PC-3 (cell line): ENCODE measurements around the gene OTOS. TPM values are rescaled to one million over a fixed set of nuclear protein-coding genes. Genes with fewer than 3 reads are reported as not detected.

Experiments used
- ATAC-seq: fragments of 200-7000 bp; cut with Tn5 transposase; 2 replicates; pipeline ENCODE4 v1.9.1; 2020; ENCODE audit warnings: mild to moderate bottlenecking, moderate library complexity
- BruUV-seq: library from RNA; stranded (reverse); fragments of 400-500 nt; replicated peaks from 2 replicates; lab custom pipeline; 2021; lab: Mats Ljungman, UMichigan
- CTCF ChIA-PET: fragments of 300-600 bp; sonication (Branson Sonifier 250); formaldehyde crosslinking; loops from one replicate; lab custom pipeline; 2022; ENCODE audit warnings: antibody characterized with exemption; lab: Charles Lee
- POLR2A ChIA-PET: fragments of 300-600 bp; sonication (Branson Sonifier 250); formaldehyde crosslinking; loops from one replicate; lab custom pipeline; 2022; ENCODE audit warnings: antibody characterized with exemption; ENCODE audit not compliant: unreplicated experiment; lab: Charles Lee
- DNase-seq: peaks from one replicate; pipeline ENCODE4 v3.0.0-alpha.2; 2015
- H2AFZ ChIP-seq: fragments of 300-600 bp; sonication (generic); 2 replicates; pipeline ENCODE4 v1.6.0; 2016; ENCODE audit warnings: antibody characterized with exemption, low read length
- H3F3A ChIP-seq: fragments of 300-600 bp; sonication (generic); one replicate; pipeline ENCODE4 v1.6.0; 2017; ENCODE audit warnings: antibody characterized with exemption, low read length, control low read depth, mild to moderate bottlenecking; ENCODE audit not compliant: unreplicated experiment
- H3K27ac ChIP-seq: fragments of 300-600 bp; sonication (generic); 2 replicates; pipeline ENCODE4 v1.5.1; 2016; ENCODE audit warnings: mild to moderate bottlenecking, low read length
- H3K27me3 ChIP-seq: fragments of 300-600 bp; sonication (generic); 2 replicates; pipeline ENCODE4 v1.6.1; 2016; ENCODE audit warnings: low read length, mixed read lengths
- H3K36me3 ChIP-seq: fragments of 300-600 bp; sonication (generic); 2 replicates; pipeline ENCODE4 v1.6.1; 2016; ENCODE audit warnings: low read depth, mixed run types, low read length, mixed read lengths
- H3K4me1 ChIP-seq: fragments of 300-600 bp; sonication (generic); 2 replicates; pipeline ENCODE4 v1.5.1; 2016; ENCODE audit warnings: low read length; ENCODE audit not compliant: insufficient read depth
- H3K4me2 ChIP-seq: fragments of 300-600 bp; sonication (generic); 2 replicates; pipeline ENCODE4 v1.6.0; 2016; ENCODE audit warnings: low read length
- H3K4me3 ChIP-seq: fragments of 300-600 bp; sonication (generic); 2 replicates; pipeline ENCODE4 v1.5.1; 2016; ENCODE audit warnings: mild to moderate bottlenecking, low read length, mixed read lengths
- H3K79me2 ChIP-seq: fragments of 300-600 bp; sonication (generic); 2 replicates; pipeline ENCODE4 v1.6.1; 2017; ENCODE audit warnings: low read length, mixed read lengths
- H3K9ac ChIP-seq: fragments of 300-600 bp; sonication (generic); 2 replicates; pipeline ENCODE4 v1.6.0; 2016; ENCODE audit warnings: mild to moderate bottlenecking, low read length
- H3K9me2 ChIP-seq: fragments of 300-600 bp; sonication (generic); replicated peaks from 2 replicates; pipeline ENCODE4 v1.6.1; 2016; ENCODE audit warnings: mixed run types, low read length, mixed read lengths
- H3K9me3 ChIP-seq: fragments of 300-600 bp; sonication (generic); 2 replicates; pipeline ENCODE4 v1.6.1; 2016; ENCODE audit warnings: low read length, mixed read lengths
- H4K20me1 ChIP-seq: fragments of 300-600 bp; sonication (generic); 2 replicates; pipeline ENCODE4 v1.6.1; 2016; ENCODE audit warnings: low read length, mixed read lengths
- EZH2 ChIP-seq: fragments of 300-600 bp; sonication (generic); IDR thresholded peaks from one replicate; pipeline ENCODE4 v1.6.1; 2017; ENCODE audit warnings: antibody characterized with exemption, mild to moderate bottlenecking, low read length; ENCODE audit not compliant: unreplicated experiment
- EZH2phosphoT487 ChIP-seq: fragments of 300-600 bp; sonication (generic); IDR thresholded peaks from 2 replicates; pipeline ENCODE4 v1.6.1; 2018; ENCODE audit warnings: mild to moderate bottlenecking, antibody characterized with exemption, low read length, borderline replicate concordance
- intact Hi-C: fragments of 100-400 bp; cut with micrococcal nuclease; formaldehyde crosslinking; loops from 2 replicates; pipeline ENCODE4 v1.9.0; 2023
- total RNA-seq: library from RNA; depleted of rRNA; stranded (reverse); fragments of >200 nt; gene quantifications from 2 replicates; pipeline ENCODE4 v1.2.3, GENCODE V29; 2014
- TF ChIP-seq, protein P1 (sequence below): fragments of 300-600 bp; sonication (generic); conservative IDR thresholded peaks from 2 replicates; pipeline ENCODE4 v1.5.1; 2017; ENCODE audit warnings: antibody characterized with exemption, low read depth, mild to moderate bottlenecking, low read length

The OTOS gene
- total RNA-seq, 1 experiment from 2014 or later = not detected

- intact Hi-C loops = no loop called here
- no peaks in the 10 kb centered on the region for H3F3A ChIP-seq
- no TSS peak for BruUV-seq
- TF ChIP-seq EZH2phosphoT487 = no peak
- H3K4me1 ChIP-seq = no peaks in the 10 kb centered on the region
- no peaks in the 10 kb centered on the region for H3K79me2 ChIP-seq
- CTCF ChIA-PET = no interaction called here
- H3K4me2 ChIP-seq = no peak overlapping the region
- H3K27ac ChIP-seq = no peak overlapping the region
- no peak overlapping the region for H3K9ac ChIP-seq
- no peaks in the 10 kb centered on the region for H3K9me2 ChIP-seq
- peaks cover 6% of the 10 kb centered on the region; the same call in 1 of the 2 replicates for H3K27me3 ChIP-seq
- no peaks in the 10 kb centered on the region for H4K20me1 ChIP-seq
- H3K36me3 ChIP-seq = no peaks in the 10 kb centered on the region
- DNase-seq (no peak), ATAC-seq (no peak)
- no peak overlapping the region for H2AFZ ChIP-seq
- no peaks in the 10 kb centered on the region for H3K9me3 ChIP-seq
- no peak overlapping the region for H3K4me3 ChIP-seq
- POLR2A ChIA-PET = no interaction called here
Observed at GRCh38 chr2:240164586-240164985, 24.1 kb upstream of the OTOS start.

DNA sequence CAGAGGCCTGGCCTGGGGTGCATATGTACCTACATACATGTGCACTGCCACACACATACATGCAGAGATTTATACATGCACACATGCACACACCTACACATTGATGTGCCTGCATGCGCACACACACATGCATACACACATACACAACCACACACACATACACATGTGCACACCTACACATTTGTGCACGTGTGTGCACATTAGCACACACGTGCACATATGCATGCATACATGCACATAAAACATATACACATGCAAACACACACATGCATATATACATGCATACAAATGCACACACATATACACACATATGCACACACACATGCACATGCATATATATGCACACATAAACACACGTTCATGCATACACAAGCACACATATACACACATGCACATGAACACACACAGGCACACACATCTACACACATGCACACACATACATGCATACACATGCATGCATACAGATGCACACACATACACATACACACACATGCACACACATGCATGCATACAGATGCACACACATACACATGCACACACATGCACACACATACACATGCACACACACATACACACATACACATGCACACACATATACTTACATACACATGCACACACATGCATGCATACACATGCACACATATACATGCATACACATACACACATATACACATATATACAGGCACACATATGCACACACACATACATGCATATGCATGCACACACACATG is 23.6 kb upstream of the OTOS start:
- H3K9me3 ChIP-seq = no peaks in the 10 kb centered on the region
- ChIA-PET POLR2A (no interaction called here), CTCF (no interaction called here)
- no peaks in the 10 kb centered on the region for H3K4me1 ChIP-seq
- no peaks in the 10 kb centered on the region for H3K9me2 ChIP-seq
- intact Hi-C loops = no loop called here
- H3K27ac ChIP-seq = no peak overlapping the region
- no peaks in the 10 kb centered on the region for H3K36me3 ChIP-seq
- ATAC-seq = no peak
- no peaks in the 10 kb centered on the region for H3F3A ChIP-seq
- H3K79me2 ChIP-seq = no peaks in the 10 kb centered on the region
- no peak overlapping the region for H3K4me3 ChIP-seq
- H3K27me3 ChIP-seq = peaks cover 6% of the 10 kb centered on the region; the same call in 1 of the 2 replicates
- TF ChIP-seq EZH2phosphoT487 = no peak
- H4K20me1 ChIP-seq = no peaks in the 10 kb centered on the region
- H3K4me2 ChIP-seq = no peak overlapping the region
- H3K9ac ChIP-seq = no peak overlapping the region
- H2AFZ ChIP-seq = no peak overlapping the region
- no TSS peak for BruUV-seq
- no peak for DNase-seq

GRCh38 chr2:240162939-240163714 is 22.7 kb upstream of the OTOS start:
- H4K20me1 ChIP-seq = no peaks in the 10 kb centered on the region
- ChIA-PET CTCF (no interaction called here), POLR2A (no interaction called here)

More at GRCh38 chr2:240162939-240163714, 22.7 kb upstream of the OTOS start:
- Histone ChIP-seq H3K9me3 (no peaks in the 10 kb centered on the region), H3K27ac (no peak overlapping the region), H3K36me3 (no peaks in the 10 kb centered on the region), H3K9me2 (no peaks in the 10 kb centered on the region), H3F3A (no peaks in the 10 kb centered on the region), H2AFZ (no peak overlapping the region), H3K4me1 (no peaks in the 10 kb centered on the region), H3K79me2 (no peaks in the 10 kb centered on the region), H3K4me3 (no peak overlapping the region), H3K4me2 (no peak overlapping the region), H3K27me3 (peaks cover 6% of the 10 kb centered on the region; the same call in 1 of the 2 replicates), H3K9ac (no peak overlapping the region)
- TF ChIP-seq EZH2 (no peak), EZH2phosphoT487 (no peak)
- TF ChIP-seq, protein P1, sequence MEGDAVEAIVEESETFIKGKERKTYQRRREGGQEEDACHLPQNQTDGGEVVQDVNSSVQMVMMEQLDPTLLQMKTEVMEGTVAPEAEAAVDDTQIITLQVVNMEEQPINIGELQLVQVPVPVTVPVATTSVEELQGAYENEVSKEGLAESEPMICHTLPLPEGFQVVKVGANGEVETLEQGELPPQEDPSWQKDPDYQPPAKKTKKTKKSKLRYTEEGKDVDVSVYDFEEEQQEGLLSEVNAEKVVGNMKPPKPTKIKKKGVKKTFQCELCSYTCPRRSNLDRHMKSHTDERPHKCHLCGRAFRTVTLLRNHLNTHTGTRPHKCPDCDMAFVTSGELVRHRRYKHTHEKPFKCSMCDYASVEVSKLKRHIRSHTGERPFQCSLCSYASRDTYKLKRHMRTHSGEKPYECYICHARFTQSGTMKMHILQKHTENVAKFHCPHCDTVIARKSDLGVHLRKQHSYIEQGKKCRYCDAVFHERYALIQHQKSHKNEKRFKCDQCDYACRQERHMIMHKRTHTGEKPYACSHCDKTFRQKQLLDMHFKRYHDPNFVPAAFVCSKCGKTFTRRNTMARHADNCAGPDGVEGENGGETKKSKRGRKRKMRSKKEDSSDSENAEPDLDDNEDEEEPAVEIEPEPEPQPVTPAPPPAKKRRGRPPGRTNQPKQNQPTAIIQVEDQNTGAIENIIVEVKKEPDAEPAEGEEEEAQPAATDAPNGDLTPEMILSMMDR = no peak
- no TSS peak for BruUV-seq
- no peak for ATAC-seq
- DNase-seq = no peak
- intact Hi-C loops = no loop called here
